H1 (cell line): Measurements from ENCODE around the gene SLC25A21. TPM values are rescaled to one million over a fixed set of nuclear protein-coding genes. Genes with fewer than 3 reads are reported as not detected.

ENCODE experiments used
- CTCF ChIA-PET: fragments of 300-600 bp; sonication (Branson Sonifier 250); formaldehyde crosslinking; loops from one replicate; lab custom pipeline; 2021; ENCODE audit not compliant: partially characterized antibody; lab: Charles Lee
- POLR2A ChIA-PET: fragments of 300-600 bp; sonication (Branson Sonifier 250); formaldehyde crosslinking; loops from one replicate; lab custom pipeline; 2021; ENCODE audit warnings: inconsistent platforms; ENCODE audit not compliant: partially characterized antibody; lab: Charles Lee
- DNase-seq, 2 experiments: peaks; one replicate each; pipeline versions ENCODE4 v3.0.0 to v3.0.0-alpha.2; 2010 to 2022; ENCODE audit warnings: low spot score in 2 of 2, low read depth in 1 of 2, mixed read lengths in 1 of 2
- FAIRE-seq: peaks from 2 replicates; lab custom pipeline; 2011; peaks lifted over from hg19 to GRCh38; lab: Jason Lieb, UNC
- H2AFZ ChIP-seq: 2 replicates; pipeline ENCODE4 v1.8.1; 2012; ENCODE audit warnings: low read length, inconsistent platforms
- H2AK5ac ChIP-seq: 2 replicates; pipeline ENCODE4 v1.6.1; 2013; ENCODE audit warnings: low read depth, low read length
- H2BK120ac ChIP-seq: replicated peaks from 2 replicates; pipeline ENCODE3; 2013; ENCODE audit warnings: low read depth, low read length, inconsistent platforms
- H2BK12ac ChIP-seq: 2 replicates; pipeline ENCODE4 v1.6.1; 2013; ENCODE audit warnings: low read depth, low read length
- H2BK15ac ChIP-seq: 2 replicates; pipeline ENCODE4 v1.6.1; 2013; ENCODE audit warnings: low read length
- H2BK20ac ChIP-seq: 2 replicates; pipeline ENCODE4 v1.6.1; 2013; ENCODE audit warnings: low read length
- H2BK5ac ChIP-seq: 2 replicates; pipeline ENCODE4 v1.6.1; 2013; ENCODE audit warnings: low read depth, low read length
- H3K14ac ChIP-seq: 2 replicates; pipeline ENCODE4 v1.6.1; 2013; ENCODE audit warnings: inconsistent platforms; ENCODE audit not compliant: insufficient read length
- H3K18ac ChIP-seq: 2 replicates; pipeline ENCODE4 v1.6.1; 2013; ENCODE audit warnings: low read length; ENCODE audit errors: extremely low read depth
- H3K23ac ChIP-seq: 2 replicates; pipeline ENCODE4 v1.6.1; 2013; ENCODE audit warnings: inconsistent platforms; ENCODE audit not compliant: insufficient read length
- H3K23me2 ChIP-seq: 2 replicates; pipeline ENCODE4 v1.6.1; 2013; ENCODE audit warnings: low read depth, low read length
- H3K27ac ChIP-seq: 2 replicates; pipeline ENCODE4 v1.6.1; 2011; ENCODE audit warnings: low read depth, low read length, inconsistent platforms
- H3K27me3 ChIP-seq, 4 experiments: replicated peaks in 1 of 4; 1 replicate in 1 of 4; 2 replicates in 3 of 4; pipeline versions ENCODE4 v1.6.1 to v1.8.1; 2011 to 2013; ENCODE audit warnings: low read length in 3 of 4, mild to moderate bottlenecking in 3 of 4, inconsistent platforms in 2 of 4, mixed read lengths in 2 of 4, moderate library complexity in 1 of 4; ENCODE audit not compliant: control insufficient read depth in 3 of 4, insufficient read depth in 3 of 4; ENCODE audit errors: extremely low read depth in 1 of 4
- H3K36me3 ChIP-seq, 4 experiments: 2 replicates each; pipeline versions ENCODE4 v1.6.1 to v1.8.1; 2011 to 2013; ENCODE audit warnings: mild to moderate bottlenecking in 4 of 4, low read length in 3 of 4, moderate library complexity in 2 of 4, control low read depth in 1 of 4, inconsistent platforms in 1 of 4; ENCODE audit not compliant: insufficient read depth in 4 of 4, control insufficient read depth in 2 of 4
- H3K4ac ChIP-seq: replicated peaks from 2 replicates; pipeline ENCODE3; 2013; ENCODE audit warnings: low read length, low read depth, mixed read lengths, inconsistent platforms; ENCODE audit not compliant: insufficient read length
- H3K4me1 ChIP-seq, 4 experiments: replicated peaks in 1 of 4; 1 replicate in 1 of 4; 2 replicates in 3 of 4; pipeline versions ENCODE4 v1.6.1 to v1.8.1; 2011 to 2013; ENCODE audit warnings: low read length in 3 of 4, inconsistent platforms in 2 of 4, mixed read lengths in 1 of 4; ENCODE audit not compliant: insufficient read depth in 4 of 4, control insufficient read depth in 3 of 4
- H3K4me2 ChIP-seq, 2 experiments: 2 replicates each; pipeline versions ENCODE4 v1.6.1 to v1.8.1; 2011 to 2013; ENCODE audit warnings: low read depth in 2 of 2, low read length in 2 of 2, control low read depth in 1 of 2, inconsistent platforms in 1 of 2, mild to moderate bottlenecking in 1 of 2; ENCODE audit not compliant: insufficient read depth in 1 of 2
- H3K4me3 ChIP-seq, 4 experiments: fragments of 200-600, 300-600 bp in 1 of 4; sonication (generic), shearing (Covaris generic), sonication (Bioruptor Twin) in 1 of 4; 2 replicates each; pipeline versions ENCODE4 v1.5.1 to v1.8.1; 2011 to 2016; ENCODE audit warnings: low read length in 4 of 4, low read depth in 3 of 4, control low read depth in 2 of 4, inconsistent platforms in 2 of 4, mild to moderate bottlenecking in 2 of 4, mixed read lengths in 1 of 4, moderate library complexity in 1 of 4; ENCODE audit not compliant: insufficient read depth in 2 of 4; ENCODE audit errors: extremely low read depth in 1 of 4
- H3K56ac ChIP-seq: replicated peaks from 2 replicates; pipeline ENCODE3; 2013; ENCODE audit warnings: low read depth, mild to moderate bottlenecking, mixed read lengths, low read length, inconsistent platforms; ENCODE audit not compliant: insufficient read length
- H3K79me1 ChIP-seq: 2 replicates; pipeline ENCODE4 v1.6.1; 2013; ENCODE audit warnings: low read depth, low read length, control low read depth
- H3K79me2 ChIP-seq, 2 experiments: 2 replicates each; pipeline versions ENCODE4 v1.6.1 to v1.8.1; 2012 to 2013; ENCODE audit warnings: low read length in 2 of 2, mild to moderate bottlenecking in 2 of 2, inconsistent platforms in 1 of 2; ENCODE audit not compliant: insufficient read depth in 2 of 2, control insufficient read depth in 1 of 2
- H3K9ac ChIP-seq, 4 experiments: replicated peaks in 1 of 4; 1 replicate in 1 of 4; 2 replicates in 3 of 4; pipeline versions ENCODE4 v1.6.1 to v1.8.1; 2011 to 2013; ENCODE audit warnings: low read depth in 3 of 4, low read length in 3 of 4, control low read depth in 2 of 4, mild to moderate bottlenecking in 2 of 4, moderate library complexity in 2 of 4, inconsistent platforms in 1 of 4; ENCODE audit errors: extremely low read depth in 1 of 4
- H3K9me3 ChIP-seq, 2 experiments: 2 replicates each; pipeline versions ENCODE4 v1.6.1 to v1.8.1; 2012 to 2013; ENCODE audit warnings: mild to moderate bottlenecking in 2 of 2, moderate library complexity in 2 of 2, control low read depth in 1 of 2, inconsistent platforms in 1 of 2, low read depth in 1 of 2, low read length in 1 of 2, mixed read lengths in 1 of 2; ENCODE audit not compliant: insufficient read depth in 2 of 2
- H4K20me1 ChIP-seq, 2 experiments: replicated peaks in 1 of 2; 2 replicates each; pipeline versions ENCODE3 to v1.8.1; 2011 to 2013; ENCODE audit warnings: inconsistent platforms in 2 of 2, low read length in 2 of 2, mild to moderate bottlenecking in 1 of 2; ENCODE audit not compliant: insufficient read depth in 2 of 2, control insufficient read depth in 1 of 2
- H4K5ac ChIP-seq: 2 replicates; pipeline ENCODE4 v1.6.1; 2013; ENCODE audit warnings: low read length, low read depth, mixed read lengths, inconsistent platforms; ENCODE audit not compliant: insufficient read length
- H4K8ac ChIP-seq: 2 replicates; pipeline ENCODE4 v1.8.0; 2013; ENCODE audit warnings: mild to moderate bottlenecking, moderate library complexity, low read length, inconsistent platforms; ENCODE audit not compliant: insufficient read depth; ENCODE audit errors: extremely low read depth
- H4K91ac ChIP-seq: replicated peaks from 2 replicates; pipeline ENCODE3; 2013; ENCODE audit warnings: low read length, mixed read lengths, inconsistent platforms; ENCODE audit not compliant: insufficient read length
- BRCA1 ChIP-seq: IDR thresholded peaks from 2 replicates; pipeline ENCODE4 v1.6.1; 2012; ENCODE audit warnings: low read depth, low read length, improper control_type of control experiment
- HDAC6 ChIP-seq: IDR thresholded peaks from one replicate; pipeline ENCODE4 v1.7.1; 2012; ENCODE audit warnings: low read depth, mild to moderate bottlenecking, inconsistent platforms, low read length, moderate library complexity
- KDM1A ChIP-seq: fragments of 200-600, 300-600 bp; sonication (generic); IDR thresholded peaks from 2 replicates; pipeline ENCODE4 v1.7.1; 2016; ENCODE audit warnings: mild to moderate bottlenecking, low read length, borderline replicate concordance
- KDM5A ChIP-seq: fragments of 200-600 bp; IDR thresholded peaks from 2 replicates; pipeline ENCODE4 v1.7.1; 2012; ENCODE audit warnings: mild to moderate bottlenecking, low read length, inconsistent platforms, mixed read lengths
- MAX ChIP-seq: IDR thresholded peaks from 2 replicates; pipeline ENCODE4 v1.6.1; 2012; ENCODE audit warnings: inconsistent platforms
- RAD21 ChIP-seq, 2 experiments: IDR thresholded peaks in 1 of 2; conservative IDR thresholded peaks in 1 of 2; 2 replicates each; pipeline ENCODE4 v1.6.1; 2011; ENCODE audit warnings: low read depth in 2 of 2, low read length in 2 of 2, improper control_type of control experiment in 1 of 2, inconsistent platforms in 1 of 2, mild to moderate bottlenecking in 1 of 2, moderate library complexity in 1 of 2
- SIRT6 ChIP-seq: IDR thresholded peaks from one replicate; pipeline ENCODE4 v1.7.1; 2012; ENCODE audit warnings: low read length, inconsistent platforms
- SIX5 ChIP-seq: IDR thresholded peaks from 2 replicates; pipeline ENCODE4 v1.6.1; 2011; ENCODE audit warnings: mild to moderate bottlenecking, low read depth, low read length
- SP1 ChIP-seq: IDR thresholded peaks from 2 replicates; pipeline ENCODE4 v1.6.1; 2011; ENCODE audit warnings: low read depth, low read length
- SRF ChIP-seq: IDR thresholded peaks from 2 replicates; pipeline ENCODE4 v1.6.1; 2011; ENCODE audit warnings: mild to moderate bottlenecking, low read depth, low read length, moderate library complexity
- TEAD4 ChIP-seq: IDR thresholded peaks from 2 replicates; pipeline ENCODE4 v1.6.1; 2012; ENCODE audit warnings: low read depth, low read length, inconsistent platforms, mixed read lengths
- YY1 ChIP-seq: IDR thresholded peaks from 2 replicates; pipeline ENCODE4 v1.6.1; 2011; ENCODE audit warnings: low read depth, mild to moderate bottlenecking, low read length
- WGBS, 2 experiments: shearing (Covaris generic) in 1 of 2; methylation state at CpG; one replicate each; pipeline versions ENCODE4 v1.1.6 to v1.1.7; 2013 to 2015; ENCODE audit warnings: low lambda C conversion rate in 2 of 2, mixed read lengths in 2 of 2, inconsistent platforms in 1 of 2, low coverage in 1 of 2, missing lambda C conversion rate in 1 of 2; ENCODE audit not compliant: insufficient replicate concordance in 2 of 2, insufficient coverage in 1 of 2, insufficient read length in 1 of 2; ENCODE audit errors: extremely low coverage in 1 of 2, missing lambda C conversion rate in 1 of 2; 5-methylcytosine and 5-hydroxymethylcytosine counted together
- polyA plus RNA-seq, 7 experiments: library from polyadenylated mRNA; depleted of rRNA in 3 of 7; stranded (reverse) in 5 of 7; unstranded in 2 of 7; fragments of >200 nt in 5 of 7; fragments of 200-250 nt in 2 of 7; gene quantifications; 1 replicate in 5 of 7; 2 replicates in 1 of 7; 4 replicates in 1 of 7; pipeline versions ENCODE4 v1.2.1 to v1.2.3, GENCODE V29; 2011 to 2013; ENCODE audit warnings: missing spikeins in 2 of 7, mixed read lengths in 2 of 7
- total RNA-seq: library from RNA; stranded (reverse); fragmentation: NEBNext Ultra II Directional; extraction: Animal tissue kit (Norgen Biotek cat#: 25700); gene quantifications from 2 replicates; pipeline ENCODE4 v1.2.1, GENCODE V29; 2021
- TF ChIP-seq, protein P1 (sequence below): IDR thresholded peaks from 2 replicates; pipeline ENCODE4 v1.6.1; 2012; ENCODE audit warnings: low read length, inconsistent platforms

SLC25A21 gene
- total and polyA plus RNA-seq, 2 of the 8 experiments (the other 6 are each of a cell fraction or from before 2014, with no cell fraction given), result 6.9 to 15.7 TPM

DNA sequence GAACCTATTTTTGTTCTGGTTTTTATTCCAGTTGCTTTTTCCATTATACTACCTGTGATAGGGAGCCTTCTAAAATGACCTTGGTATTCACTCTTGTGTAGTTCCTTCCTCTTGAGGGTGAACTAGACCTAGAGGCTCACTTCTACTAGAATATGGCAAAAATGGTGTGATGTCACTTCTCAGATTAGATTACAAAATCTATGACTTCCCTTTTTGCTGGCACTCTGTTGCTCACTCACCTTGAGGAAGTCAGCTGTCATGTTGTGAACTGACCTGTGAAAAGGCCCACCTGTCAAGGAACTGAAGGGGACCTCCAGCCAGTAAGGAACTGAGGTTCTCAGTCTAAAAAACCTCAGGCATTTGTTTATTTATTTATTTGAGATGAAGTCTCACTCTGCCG lies 31.0 kb upstream of the SLC25A21 start:
- Histone ChIP-seq H3K14ac (no peak overlapping the region), H3K4ac (no peak overlapping the region), H3K27ac (no peak overlapping the region), H3K23me2 (no peaks in the 10 kb centered on the region), H3K9ac (no peak overlapping the region), H3K56ac (no peak overlapping the region), H2BK120ac (no peak overlapping the region), H3K27me3 (no peaks in the 10 kb centered on the region), H3K79me2 (peaks cover 0 to 71% of the 10 kb centered on the region in 2 experiments; a peak in 3 of 4 replicates), H4K91ac (no peak overlapping the region), H3K23ac (no peak overlapping the region), H4K20me1 (peaks cover 0 to 2% of the 10 kb centered on the region in 2 experiments), H3K36me3 (no peaks in the 10 kb centered on the region; a peak in 1 of 8 replicates), H3K4me2 (no peak overlapping the region), H3K4me1 (peaks cover 0 to 3% (median 0%) of the 10 kb centered on the region in 4 experiments; a peak in 1 of 7 replicates), H3K79me1 (no peaks in the 10 kb centered on the region), H2BK20ac (no peak overlapping the region), H3K4me3 (no peak overlapping the region), H2BK12ac (no peak overlapping the region), H4K8ac (no peak overlapping the region), H2AK5ac (no peak overlapping the region), H3K18ac (no peak overlapping the region), H3K9me3 (peaks cover 16 to 23% of the 10 kb centered on the region in 2 experiments), H2BK5ac (no peak overlapping the region), H2AFZ (no peak overlapping the region), H2BK15ac (no peak overlapping the region), H4K5ac (no peak overlapping the region)
- ChIA-PET POLR2A (interaction anchor here (1.2 kb wide), 1 partner anchor 9 kb away, joined by 3 read pairs; no protein-coding TSS in a partner anchor), CTCF (interaction anchor here (1.2 kb wide), 1 partner anchor 53 kb away, joined by 3 read pairs; no protein-coding TSS in a partner anchor)
- WGBS, 2 experiments, result 100% methylated on average over 1 of the region's 1 CpG; no CpG with 5 or more reads in 1 of the 2 experiments
- no peak for DNase-seq
- no peak for FAIRE-seq
- no peak for TF ChIP-seq SP1
- no peak for TF ChIP-seq KDM5A
- TF ChIP-seq, protein P1, sequence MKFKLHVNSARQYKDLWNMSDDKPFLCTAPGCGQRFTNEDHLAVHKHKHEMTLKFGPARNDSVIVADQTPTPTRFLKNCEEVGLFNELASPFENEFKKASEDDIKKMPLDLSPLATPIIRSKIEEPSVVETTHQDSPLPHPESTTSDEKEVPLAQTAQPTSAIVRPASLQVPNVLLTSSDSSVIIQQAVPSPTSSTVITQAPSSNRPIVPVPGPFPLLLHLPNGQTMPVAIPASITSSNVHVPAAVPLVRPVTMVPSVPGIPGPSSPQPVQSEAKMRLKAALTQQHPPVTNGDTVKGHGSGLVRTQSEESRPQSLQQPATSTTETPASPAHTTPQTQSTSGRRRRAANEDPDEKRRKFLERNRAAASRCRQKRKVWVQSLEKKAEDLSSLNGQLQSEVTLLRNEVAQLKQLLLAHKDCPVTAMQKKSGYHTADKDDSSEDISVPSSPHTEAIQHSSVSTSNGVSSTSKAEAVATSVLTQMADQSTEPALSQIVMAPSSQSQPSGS, result no peak
- TF ChIP-seq HDAC6, result no peak
- no peak for TF ChIP-seq BRCA1
- no peak for TF ChIP-seq TEAD4
- TF ChIP-seq YY1, result no peak
- TF ChIP-seq SIX5, result no peak
- no peak for TF ChIP-seq SIRT6
- TF ChIP-seq SRF, result no peak
- TF ChIP-seq RAD21 (IDR thresholded peaks at IDR 0.05 in 1 of 2, conservative IDR thresholded peaks at IDR 0.05 in 1 of 2; ENCODE audit: low read depth in 2 of 2, low read length in 2 of 2), result no peak
- TF ChIP-seq MAX, result no peak
- TF ChIP-seq KDM1A, result no peak
